ENCODE results near the gene ADARB2.

GRCh38 chr10:1360011-1360557 is 377.2 kb downstream of the ADARB2 start:
- TF ChIP-seq CTCF (IDR thresholded peaks at IDR 0.05): no peak
- TF ChIP-seq POLR2A (IDR thresholded peaks at IDR 0.05): no peak
